ENCODE data around the gene RNF213. TPM values are rescaled to one million over a fixed set of nuclear protein-coding genes. Genes with fewer than 3 reads are reported as not detected.

Gene RNF213
- polyA plus RNA-seq, 1 of the 3 experiments (the other 2 are of a cell fraction), result 57.5 TPM

DNA sequence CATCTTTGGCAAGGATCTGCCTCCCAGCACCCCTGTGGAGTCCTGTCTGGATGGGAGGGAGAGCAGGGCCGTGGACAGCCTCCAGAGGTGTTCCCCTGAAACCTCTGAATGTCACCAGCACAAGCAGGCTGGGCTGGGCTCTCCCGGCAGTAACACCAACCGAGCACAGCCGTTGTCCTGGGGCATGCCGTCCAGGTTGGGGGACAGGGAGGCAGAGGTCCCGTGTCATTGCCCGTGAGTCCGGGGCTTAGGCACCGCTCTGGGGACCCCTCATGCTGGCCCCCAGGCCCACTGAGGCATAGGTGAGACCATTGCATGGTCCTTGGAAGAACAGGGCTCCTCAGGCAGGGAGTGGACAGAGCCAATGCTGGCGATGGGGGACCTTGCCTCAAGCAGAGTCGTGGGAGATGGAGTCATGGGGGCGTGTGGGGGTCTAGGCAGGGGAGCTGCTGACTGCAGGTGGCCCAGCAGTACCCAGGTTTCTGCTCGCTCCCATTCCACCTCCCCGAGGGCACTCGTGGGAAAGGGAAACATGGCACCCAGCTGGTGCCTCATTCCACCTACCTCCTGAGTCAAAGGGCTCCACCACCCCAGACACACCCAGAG, 171.8 kb downstream of the RNF213 start (continued):
- TF ChIP-seq REST (IDR thresholded peaks at IDR 0.05; ENCODE audit: low read depth, low read length) (no peak), USF1 (IDR thresholded peaks at IDR 0.05; ENCODE audit: borderline replicate concordance, low read depth) (no peak), MEF2A (IDR thresholded peaks at IDR 0.05; ENCODE audit: borderline replicate concordance, low read depth) (no peak), FOSL2 (IDR thresholded peaks at IDR 0.05; ENCODE audit: borderline replicate concordance, low read depth) (no peak), RFX5 (IDR thresholded peaks at IDR 0.05; ENCODE audit: low read length) (no peak), NRF1 (IDR thresholded peaks at IDR 0.05; ENCODE audit: low read depth, low read length) (no peak), JUND (IDR thresholded peaks at IDR 0.05) (no peak), GATA2 (CRISPR knock-in tag; IDR thresholded peaks at IDR 0.05) (no peak), POLR2AphosphoS5 (IDR thresholded peaks at IDR 0.05; ENCODE audit: low read depth, low read length) (no peak), MXI1 (IDR thresholded peaks at IDR 0.05; ENCODE audit: low read depth, low read length) (no peak)

GRCh38 chr17:80432961-80433550, 172.4 kb downstream of the RNF213 start:
- Histone ChIP-seq H3K27me3 (ENCODE audit: insufficient read depth) (no peaks in the 10 kb centered on the region), H2AFZ (ENCODE audit: low read depth) (no peak overlapping the region), H3K4me3 (ENCODE audit: low read depth in 2 of 2, low read length in 1 of 2) (no peak overlapping the region), H3K27ac (ENCODE audit: low read depth in 2 of 2, low read length in 1 of 2) (no peak overlapping the region), H4K20me1 (ENCODE audit: insufficient read depth) (no peaks in the 10 kb centered on the region; the same call in 1 of the 2 replicates), H3K36me3 (replicated peaks in 1 of 2; ENCODE audit: control insufficient read depth in 1 of 2, insufficient read depth in 2 of 2, low read length in 1 of 2) (peaks cover 3 to 18% of the 10 kb centered on the region in 2 experiments), H3F3A (replicated peaks; ENCODE audit: insufficient read depth) (no peaks in the 10 kb centered on the region), H3K9ac (no peak overlapping the region), H3K4me2 (no peak overlapping the region), H3K79me2 (ENCODE audit: insufficient read depth) (no peaks in the 10 kb centered on the region), H3K9me3 (no peaks in the 10 kb centered on the region), H3K4me1 (ENCODE audit: control insufficient read depth in 1 of 2, insufficient read depth in 2 of 2, low read depth in 1 of 2, low read length in 1 of 2) (no peaks in the 10 kb centered on the region), H3K9me2 (no peaks in the 10 kb centered on the region)
- ChIA-PET CTCF (interaction anchor here (1.2 to 2.3 kb wide), 4 partner anchors 10 to 551 kb away, joined by 3 to 8 read pairs (median 5); no protein-coding TSS in a partner anchor), POLR2A (interaction anchor here (0.6 kb wide), 1 partner anchor 11 kb away, joined by 3 read pairs; no protein-coding TSS in a partner anchor)
- 70% methylated on average over 5 of the region's 6 CpGs for WGBS (ENCODE audit: low lambda C conversion rate)
- TF ChIP-seq REST (IDR thresholded peaks at IDR 0.05; ENCODE audit: low read depth, low read length) (no peak), EZH2phosphoT487 (IDR thresholded peaks at IDR 0.05; ENCODE audit: borderline replicate concordance, low read depth) (no peak), RXRA (IDR thresholded peaks at IDR 0.05; ENCODE audit: borderline replicate concordance, low read depth) (no peak), TAF1 (IDR thresholded peaks at IDR 0.05; ENCODE audit: borderline replicate concordance, low read depth, low read length) (no peak), FOXM1 (IDR thresholded peaks at IDR 0.05; ENCODE audit: low read depth) (no peak), FOXJ3 (CRISPR knock-in tag; IDR thresholded peaks at IDR 0.05) (no peak), ZBTB33 (IDR thresholded peaks at IDR 0.05; ENCODE audit: borderline replicate concordance, low read depth) (no peak), SMC3 (IDR thresholded peaks at IDR 0.05; ENCODE audit: low read depth, low read length) (no peak), NFIC (IDR thresholded peaks at IDR 0.05; ENCODE audit: borderline replicate concordance) (no peak), MXI1 (IDR thresholded peaks at IDR 0.05; ENCODE audit: low read depth, low read length) (no peak), POLR2AphosphoS5 (IDR thresholded peaks at IDR 0.05; ENCODE audit: low read depth, low read length) (no peak), NRF1 (IDR thresholded peaks at IDR 0.05; ENCODE audit: low read depth, low read length) (no peak)
- DNase-seq, result no peak

Measured in SK-N-SH (cell line).